Smooth muscle cell of the brain vasculature (primary cell): ENCODE data around the gene SIRT7.
"Not testable (repeated sequence)": the region's sequence is repeated elsewhere in the genome, so short reads cannot be mapped to it uniquely, and the experiment has no call there.

Experiments used
- DNase-seq: peaks from one replicate; pipeline ENCODE4 v3.0.0-alpha.2; 2012; ENCODE audit warnings: low read depth, low spot score

The SIRT7 gene

DNA sequence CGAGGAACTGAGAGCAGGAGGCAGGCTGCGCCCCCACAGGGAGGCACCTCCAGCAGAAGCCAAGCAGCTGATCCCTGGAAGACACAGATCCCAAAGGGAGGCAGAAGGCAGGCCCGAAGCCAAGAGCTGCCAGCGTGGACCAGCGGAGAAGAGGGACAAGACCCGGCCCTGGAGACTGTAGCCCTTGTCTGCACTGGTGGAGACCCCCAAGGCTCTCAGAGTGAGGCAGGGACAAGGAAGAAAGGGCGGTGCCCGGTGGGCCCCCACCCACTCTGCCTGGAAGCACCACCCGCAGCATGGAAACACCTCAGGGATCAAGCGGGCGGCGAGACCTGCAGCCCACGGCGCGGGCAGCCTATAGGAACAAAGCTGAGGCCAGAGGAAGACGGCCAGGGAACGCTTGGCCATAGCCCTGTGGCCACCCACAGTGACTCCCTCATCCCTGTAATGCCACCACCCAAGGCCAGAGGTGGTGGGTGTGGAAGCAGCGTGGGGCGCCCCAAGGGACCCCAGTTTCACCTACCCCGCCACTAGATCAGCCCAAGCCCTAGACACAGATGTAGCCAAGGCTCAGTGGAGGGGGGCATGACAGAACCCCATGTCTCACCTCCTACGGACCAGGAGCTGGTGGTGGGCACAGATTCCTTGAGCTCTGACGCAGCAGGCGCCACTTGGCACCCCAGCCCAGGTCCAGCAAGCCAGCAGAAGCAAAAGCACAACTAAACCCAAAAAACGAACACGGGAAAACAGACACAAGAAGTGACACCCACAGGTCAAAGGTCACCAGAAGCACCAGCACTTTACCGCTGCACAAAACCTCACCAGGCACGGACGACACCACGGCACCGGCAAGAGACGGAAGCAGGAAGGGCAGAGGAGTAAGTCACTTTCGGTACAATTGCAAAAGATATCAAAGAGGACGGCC, 2.9 kb upstream of the SIRT7 start:
- DNase-seq, result no peak

GRCh38 chr17:81918832-81919545, 1.0 kb upstream of the SIRT7 start:
- no peak for DNase-seq

DNA sequence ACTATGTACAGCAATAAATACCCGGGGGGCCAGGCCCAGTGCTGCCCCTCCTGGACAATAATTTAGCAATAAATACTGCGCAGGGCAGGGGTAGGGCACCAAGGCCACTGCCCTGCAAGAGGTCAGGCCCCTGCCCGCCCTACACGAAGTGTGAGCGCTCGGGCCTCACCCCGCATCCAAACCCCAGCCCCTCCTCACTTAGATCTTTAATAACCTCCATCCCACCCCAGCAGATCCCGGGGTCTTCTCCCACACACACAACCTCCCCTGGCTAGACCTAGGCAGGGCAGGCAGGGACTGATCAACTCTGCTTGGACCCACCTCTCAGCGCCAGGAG, 325 bp upstream of the SIRT7 start:
- not testable (repeated sequence) for DNase-seq

- no peak for DNase-seq
These were observed 1.6 kb downstream of the SIRT7 start for GRCh38 chr17:81916234-81917001.

DNA sequence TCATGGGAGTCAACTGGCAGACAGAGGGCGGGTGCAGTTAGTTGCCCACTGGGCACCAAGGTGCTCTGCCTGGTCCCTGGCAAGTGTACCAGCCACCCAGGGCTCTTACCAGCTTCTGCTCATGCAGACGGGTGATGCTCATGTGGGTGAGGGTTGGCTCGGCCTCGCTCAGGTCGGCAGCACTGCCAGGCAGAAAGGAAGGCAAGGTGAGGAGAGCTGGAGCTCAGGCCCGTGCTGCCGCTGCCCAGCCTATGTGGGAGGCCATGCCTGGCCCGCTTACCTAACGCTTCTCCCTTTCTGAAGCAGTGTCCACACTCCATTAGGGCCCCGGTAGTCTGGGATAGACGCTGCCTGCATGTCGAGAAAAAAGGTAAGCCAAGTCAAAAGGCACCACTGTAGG, 2.6 kb downstream of the SIRT7 start:
- no peak for DNase-seq

DNA sequence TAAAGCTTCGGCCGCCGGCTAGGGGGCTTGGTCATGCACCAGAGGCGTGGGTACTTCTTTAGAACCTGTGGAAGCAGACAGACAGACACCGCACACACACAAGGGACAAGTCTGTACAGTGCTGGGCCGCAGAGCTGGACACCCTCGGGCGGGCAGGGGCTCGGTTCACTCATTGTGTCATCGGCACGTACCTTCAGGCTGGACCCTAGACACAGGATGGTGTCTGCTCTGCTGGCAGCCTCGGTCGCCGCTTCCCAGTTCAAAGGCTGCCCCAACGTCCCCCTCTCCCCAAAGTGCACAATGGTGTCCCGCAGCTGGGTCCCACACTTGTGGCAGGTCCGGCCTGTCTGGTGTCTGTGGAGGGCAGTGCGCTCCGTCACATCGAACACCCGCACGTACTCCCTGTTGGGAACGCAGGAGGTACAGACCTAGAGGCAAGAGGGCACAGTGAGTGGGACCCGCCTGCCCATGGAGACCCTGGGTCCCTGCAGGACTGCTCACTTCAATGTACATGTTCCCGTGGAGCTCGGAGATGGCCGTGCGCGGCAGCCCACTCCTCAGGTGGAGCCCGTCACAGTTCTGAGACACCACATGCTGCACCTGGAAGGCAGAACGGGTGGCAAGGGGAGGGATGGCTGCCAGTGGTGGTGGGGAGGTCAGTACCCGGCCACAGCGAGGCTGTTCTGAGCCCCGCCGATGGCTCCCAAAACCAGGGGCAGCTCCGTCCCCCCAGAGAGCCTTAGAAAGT, 3.7 kb downstream of the SIRT7 start:
- no peak for DNase-seq

- DNase-seq, result no peak
These were observed 4.4 kb downstream of the SIRT7 start for GRCh38 chr17:81913394-81914102.

DNA sequence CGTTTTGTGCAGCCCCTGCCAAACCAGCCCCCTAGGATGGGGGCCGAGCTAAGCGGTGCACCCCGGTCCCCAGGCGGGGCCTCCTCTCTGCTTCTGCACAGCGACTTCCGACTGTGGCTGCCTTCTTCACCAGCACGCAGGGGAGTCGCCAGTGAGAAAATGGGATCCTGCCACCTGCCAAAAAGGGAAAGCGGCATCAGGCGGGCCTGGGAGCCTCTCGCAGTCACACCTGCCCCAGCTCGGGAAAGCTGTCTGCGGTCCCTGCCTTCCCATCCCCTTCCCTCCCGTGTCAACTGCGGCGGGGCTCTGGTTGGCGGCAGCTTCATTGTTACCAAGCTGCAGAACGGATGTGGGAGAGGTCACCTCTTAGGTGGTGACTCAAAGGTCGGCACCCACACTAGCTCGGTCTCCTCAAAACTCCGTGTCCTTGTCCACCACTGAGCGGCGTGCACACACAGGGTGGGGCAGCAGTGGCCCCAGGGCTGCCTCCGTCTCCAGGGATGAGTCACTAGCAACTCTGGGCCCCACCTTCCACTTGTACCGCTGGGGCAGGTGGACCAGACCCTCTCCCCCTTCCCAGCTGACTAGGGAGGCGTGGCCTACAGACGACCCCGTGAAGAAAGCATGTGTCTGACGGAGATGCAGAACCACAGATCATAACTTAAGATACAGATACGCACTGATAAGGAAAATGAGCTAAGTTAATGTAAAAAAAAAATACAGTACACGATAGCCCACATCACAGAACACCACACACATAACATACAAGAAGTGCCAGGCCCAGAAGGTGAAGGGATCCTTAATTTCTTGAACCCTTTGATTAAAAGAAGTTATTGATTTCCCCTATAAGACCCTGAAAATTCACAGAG, 5.3 kb downstream of the SIRT7 start:
- DNase-seq, result no peak

DNA sequence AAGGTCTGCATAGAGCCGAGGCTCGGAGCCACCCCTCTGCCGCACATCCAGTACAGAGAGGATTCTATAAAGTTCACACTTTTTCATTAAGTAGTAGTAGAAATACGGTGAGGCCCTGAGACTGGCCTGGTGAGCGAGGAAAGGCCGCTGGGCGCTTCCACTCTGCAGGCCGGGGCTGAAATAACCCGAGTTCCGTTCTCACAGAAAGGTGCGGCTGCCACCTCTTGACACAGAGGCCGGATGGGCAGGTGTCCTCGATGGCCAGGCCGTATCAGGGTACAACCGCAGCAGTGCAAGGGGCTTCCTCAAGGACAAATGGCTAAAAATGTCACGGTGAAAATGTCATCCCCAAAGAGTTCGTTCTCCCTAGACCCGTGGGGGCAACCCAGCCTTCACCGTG, 6.0 kb downstream of the SIRT7 start:
- DNase-seq, result no peak

- no peak for DNase-seq
These were observed 6.6 kb downstream of the SIRT7 start, which contains the start of gene PCYT2 for GRCh38 chr17:81911277-81911961. TSS of gene PCYT2 (minus strand) at chr17:81911399. CDS start at chr17:81911355, 44 bp downstream.

DNA sequence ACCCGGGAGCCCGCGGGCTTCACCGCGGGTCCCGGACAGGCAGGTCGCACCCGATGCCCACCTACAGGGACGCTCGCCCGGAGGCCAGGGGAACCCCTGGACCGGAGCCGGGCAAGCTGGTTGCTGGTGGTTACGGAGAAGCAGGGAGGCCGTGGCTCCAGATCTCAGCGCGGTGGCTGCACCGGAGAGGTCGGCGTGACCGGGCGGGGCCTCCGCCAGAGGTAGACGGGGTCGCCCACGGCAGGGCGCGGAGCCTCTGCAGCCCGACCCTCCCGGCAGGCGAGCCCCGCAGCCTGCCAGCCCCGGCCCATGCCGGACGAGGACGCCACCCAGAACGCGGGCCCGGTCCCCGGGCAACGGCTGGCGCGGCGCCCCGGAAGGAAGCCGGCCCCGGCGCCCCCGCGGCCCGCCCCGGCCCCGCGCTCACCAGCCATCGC, 7.1 kb downstream of the SIRT7 start:
- no peak for DNase-seq

DNA sequence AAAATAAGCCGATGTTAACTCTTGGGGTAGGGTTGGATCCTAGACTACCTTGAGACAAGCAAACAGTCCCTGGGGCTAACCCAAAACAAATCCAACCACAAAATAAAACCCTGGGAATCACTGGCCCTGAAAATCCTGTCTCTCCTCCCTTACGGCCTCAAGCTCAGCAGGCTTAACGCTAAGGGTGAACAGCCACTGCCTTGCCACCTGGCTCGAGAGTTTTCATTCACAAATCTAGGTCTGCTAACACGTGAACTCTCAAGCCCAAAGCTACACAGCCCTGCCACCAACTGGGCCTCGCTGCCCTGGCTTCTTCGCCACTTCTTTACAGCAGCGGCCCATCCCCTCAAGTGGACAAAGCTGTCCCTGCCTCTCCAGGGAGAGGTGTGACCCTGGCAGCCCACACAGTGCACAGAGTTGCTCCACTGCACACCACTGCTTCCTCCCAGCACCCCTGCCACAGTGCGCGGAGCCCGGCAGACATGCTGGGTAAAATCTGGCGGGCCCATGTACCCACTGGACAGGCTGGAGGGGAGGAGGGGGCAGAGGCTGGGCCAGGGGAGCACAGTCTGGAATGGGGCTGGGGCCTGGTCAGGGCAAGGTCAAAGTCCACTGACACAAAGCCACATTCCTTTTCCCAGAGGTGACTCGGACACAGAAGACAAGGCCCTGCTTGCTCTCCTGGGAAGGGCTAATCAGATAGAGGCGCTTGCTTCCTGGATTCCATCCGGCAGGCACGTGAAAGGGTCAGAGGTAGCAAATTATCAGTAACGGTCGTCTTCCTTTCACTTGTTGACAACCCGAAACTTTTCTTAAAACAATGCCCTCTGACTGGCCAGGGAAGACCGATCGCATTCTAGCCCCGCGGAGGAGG, 7.8 kb downstream of the SIRT7 start:
- no peak for DNase-seq

DNA sequence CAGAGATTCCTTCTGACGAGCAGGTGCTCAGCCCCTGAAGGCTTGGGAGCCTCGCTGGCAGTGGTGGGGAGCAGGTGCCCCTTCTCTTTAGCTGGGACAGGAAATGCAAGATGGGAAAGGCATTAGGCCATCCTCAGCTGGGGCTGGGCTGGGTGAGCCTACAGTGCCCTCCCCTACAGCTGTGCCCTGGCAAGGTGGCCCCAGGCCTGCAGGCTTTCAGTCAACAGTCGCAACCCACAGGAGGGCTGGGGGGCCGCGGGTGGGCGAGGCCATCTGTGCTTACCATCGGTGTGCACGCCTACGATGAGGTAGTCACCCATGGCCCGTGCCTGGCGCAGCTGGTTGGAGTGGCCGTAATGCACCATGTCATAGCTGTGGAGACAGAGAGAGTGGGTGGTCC, 8.7 kb downstream of the SIRT7 start:
- no peak for DNase-seq

DNA sequence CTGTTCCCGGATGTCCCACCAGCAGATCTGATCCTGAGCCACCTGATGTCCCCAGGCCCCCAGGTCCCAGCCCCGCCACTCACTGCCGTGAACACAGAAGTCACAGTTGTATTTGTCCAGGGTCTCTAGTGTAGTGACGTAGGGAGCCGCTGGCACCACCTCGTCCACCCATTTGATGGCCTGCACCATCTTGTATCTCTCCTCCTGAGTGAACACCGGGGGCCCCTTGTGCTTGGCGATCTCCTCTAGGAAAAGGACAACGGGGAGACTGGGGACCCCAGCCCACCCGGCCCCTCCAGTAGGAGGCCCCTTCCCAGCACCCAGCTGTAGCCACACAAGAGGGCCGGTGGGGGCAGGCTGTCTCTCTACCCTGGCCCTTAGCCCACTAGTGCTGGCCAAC, 9.2 kb downstream of the SIRT7 start:
- DNase-seq, result no peak

DNA sequence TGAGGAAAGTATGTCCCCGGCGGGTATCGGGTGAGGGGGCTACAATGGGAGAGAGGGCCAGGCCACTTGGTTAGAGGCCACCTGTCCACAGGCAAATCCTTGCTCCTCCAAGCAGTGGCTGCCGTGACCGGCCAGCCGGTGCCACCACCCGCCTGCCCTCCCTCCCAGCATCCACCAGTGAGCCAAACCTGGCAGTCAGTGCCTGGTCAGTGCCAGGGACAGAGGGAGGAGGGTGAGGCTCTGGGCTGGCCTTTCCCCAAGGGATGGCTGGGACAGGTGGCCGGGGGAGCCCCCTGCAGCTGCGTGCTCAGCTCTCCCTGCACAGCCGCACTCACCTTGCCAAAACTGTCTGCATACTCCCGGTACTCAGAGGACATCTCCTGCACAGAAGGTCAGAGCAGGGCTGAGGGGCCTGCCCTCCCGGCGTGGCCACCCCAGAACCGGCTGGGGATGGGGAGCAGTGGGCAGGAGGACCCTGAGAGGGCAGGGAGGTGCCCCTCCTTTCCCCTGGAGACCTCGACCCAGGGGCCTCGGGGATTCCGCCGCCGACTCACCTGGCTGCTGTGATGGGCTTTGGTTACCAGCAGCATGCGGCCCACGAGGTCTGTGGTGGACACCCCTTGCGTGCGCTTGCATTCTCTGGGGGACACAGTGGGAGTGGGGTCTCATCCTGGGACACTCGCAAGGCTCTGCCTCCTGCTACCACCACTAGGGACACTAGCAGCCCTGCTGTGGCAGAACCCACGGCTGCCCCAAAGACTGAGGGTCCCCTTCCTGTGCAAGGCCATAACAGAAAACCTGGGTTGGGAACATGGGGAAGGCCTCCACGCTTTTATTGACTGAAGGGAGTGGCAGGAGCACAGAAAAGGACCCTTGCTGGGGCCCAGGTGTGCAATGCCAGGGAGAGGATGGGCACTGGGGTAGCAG, 10.5 kb downstream of the SIRT7 start:
- no peak for DNase-seq

GRCh38 chr17:81906476-81907218, 11.3 kb downstream of the SIRT7 start:
- DNase-seq, result no peak
